HepG2 (cell line): Measurements from ENCODE around the gene TMOD3. TPM values are rescaled to one million over a fixed set of nuclear protein-coding genes. Genes with fewer than 3 reads are reported as not detected.

ENCODE experiments used
- AGO2 ChIP-seq: fragments of 200-400 bp; formaldehyde crosslinking; optimal IDR thresholded peaks from 2 replicates; pipeline ENCODE3; 2017; ENCODE audit warnings: mild to moderate bottlenecking, low read depth, low read length, moderate library complexity
- CEBPG ChIP-seq: IDR thresholded peaks from 2 replicates; pipeline ENCODE4 v1.6.1; 2016
- ERF ChIP-seq: IDR thresholded peaks from 2 replicates; pipeline ENCODE4 v1.6.1; 2018; ENCODE audit warnings: missing biosample characterization, missing genetic modification reagents
- ETV5 ChIP-seq: IDR thresholded peaks from 2 replicates; pipeline ENCODE4 v1.6.1; 2018; ENCODE audit warnings: missing biosample characterization, missing genetic modification reagents, inconsistent platforms, borderline replicate concordance
- FOXK1 ChIP-seq: sonication (generic); formaldehyde crosslinking; IDR thresholded peaks from 2 replicates; pipeline ENCODE4 v1.4.0; 2020; ENCODE audit warnings: low read depth, missing genetic modification reagents, borderline replicate concordance
- GLI4 ChIP-seq: sonication (generic); formaldehyde crosslinking; IDR thresholded peaks from 2 replicates; pipeline ENCODE4 v1.5.1; 2020; ENCODE audit warnings: missing genetic modification reagents, mild to moderate bottlenecking, moderate library complexity, borderline replicate concordance
- MEF2D ChIP-seq: sonication (generic); formaldehyde crosslinking; IDR thresholded peaks from 2 replicates; pipeline ENCODE4 v1.5.1; 2020; ENCODE audit warnings: mild to moderate bottlenecking, missing genetic modification reagents
- POLR2A ChIP-seq, 2 experiments: IDR thresholded peaks; 2 replicates each; pipeline ENCODE4 v1.6.1; 2011; ENCODE audit warnings: low read depth in 2 of 2, low read length in 2 of 2, mild to moderate bottlenecking in 1 of 2, moderate library complexity in 1 of 2; ENCODE audit not compliant: insufficient read depth in 1 of 2
- RARA ChIP-seq: IDR thresholded peaks from 2 replicates; pipeline ENCODE4 v1.6.1; 2016; ENCODE audit warnings: missing genetic modification reagents, missing compliant biosample characterization
- RBM39 ChIP-seq: fragments of 200-400 bp; formaldehyde crosslinking; IDR thresholded peaks from one replicate; pipeline ENCODE4 v1.6.1; 2018; ENCODE audit warnings: antibody characterized with exemption, mild to moderate bottlenecking, low read depth, low read length; ENCODE audit not compliant: poor library complexity, severe bottlenecking
- RFX5 ChIP-seq: IDR thresholded peaks from 2 replicates; pipeline ENCODE4 v1.6.1; 2011; ENCODE audit warnings: low read depth, low read length, improper control_type of control experiment
- RXRA ChIP-seq: sonication (generic); formaldehyde crosslinking; IDR thresholded peaks from 2 replicates; pipeline ENCODE4 v1.5.1; 2020; ENCODE audit warnings: missing genetic modification reagents
- SCMH1 ChIP-seq: sonication (generic); formaldehyde crosslinking; IDR thresholded peaks from 2 replicates; pipeline ENCODE4 v1.9.0; 2021; ENCODE audit warnings: missing genetic modification reagents, mild to moderate bottlenecking, borderline replicate concordance
- TEF ChIP-seq: sonication (generic); formaldehyde crosslinking; IDR thresholded peaks from 2 replicates; pipeline ENCODE4 v1.5.0; 2020; ENCODE audit warnings: missing genetic modification reagents
- TOE1 ChIP-seq: sonication (generic); formaldehyde crosslinking; IDR thresholded peaks from 2 replicates; pipeline ENCODE4 v1.4.0; 2020; ENCODE audit warnings: mild to moderate bottlenecking, missing genetic modification reagents
- USF2 ChIP-seq, 2 experiments: sonication (generic) in 1 of 2; formaldehyde crosslinking in 1 of 2; IDR thresholded peaks; 2 replicates each; pipeline versions ENCODE4 v1.5.1 to v1.6.1; 2011 to 2020; ENCODE audit warnings: borderline replicate concordance in 1 of 2, low read depth in 1 of 2, low read length in 1 of 2, mild to moderate bottlenecking in 1 of 2, missing genetic modification reagents in 1 of 2, moderate library complexity in 1 of 2
- ZBTB2 ChIP-seq: sonication (generic); formaldehyde crosslinking; IDR thresholded peaks from 2 replicates; pipeline ENCODE4 v1.8.0; 2022; ENCODE audit warnings: low read depth, missing genetic modification reagents
- ZBTB38 ChIP-seq: sonication (generic); formaldehyde crosslinking; IDR thresholded peaks from 2 replicates; pipeline ENCODE4 v1.5.1; 2020; ENCODE audit warnings: mild to moderate bottlenecking, missing genetic modification reagents
- ZNF431 ChIP-seq: sonication (generic); formaldehyde crosslinking; IDR thresholded peaks from 2 replicates; pipeline ENCODE4 v1.9.0; 2022; ENCODE audit warnings: missing genetic modification reagents, low read depth, mild to moderate bottlenecking, borderline replicate concordance
- ZNF580 ChIP-seq: IDR thresholded peaks from 2 replicates; pipeline ENCODE4 v1.6.1; 2016; ENCODE audit warnings: low read depth, borderline replicate concordance
- ZNF670 ChIP-seq: sonication (generic); formaldehyde crosslinking; IDR thresholded peaks from 2 replicates; pipeline ENCODE4 v1.8.0; 2022; ENCODE audit warnings: mild to moderate bottlenecking, missing genetic modification reagents, borderline replicate concordance
- ZNF720 ChIP-seq: sonication (generic); formaldehyde crosslinking; IDR thresholded peaks from 2 replicates; pipeline ENCODE4 v1.4.0; 2020; ENCODE audit warnings: missing genetic modification reagents
- ZNF784 ChIP-seq: sonication (generic); formaldehyde crosslinking; IDR thresholded peaks from 2 replicates; pipeline ENCODE4 v1.5.1; 2020; ENCODE audit warnings: missing genetic modification reagents, mild to moderate bottlenecking, borderline replicate concordance
- ZNF878 ChIP-seq: sonication (generic); formaldehyde crosslinking; IDR thresholded peaks from 2 replicates; pipeline ENCODE4 v1.8.1; 2023; ENCODE audit warnings: mild to moderate bottlenecking, missing genetic modification reagents, moderate library complexity
- ZSCAN31 ChIP-seq: sonication (generic); formaldehyde crosslinking; IDR thresholded peaks from 2 replicates; pipeline ENCODE4 v1.5.0; 2020; ENCODE audit warnings: low read depth, mild to moderate bottlenecking, missing genetic modification reagents
- polyA plus RNA-seq, 8 experiments: library from polyadenylated mRNA; depleted of rRNA in 3 of 8; stranded (reverse) in 7 of 8; unstranded in 1 of 8; fragments of >200 nt; fragmentation: Illumina TruSeq in 4 of 8; extraction: Trizol in 4 of 8; gene quantifications; 2 replicates each; pipeline versions ENCODE4 v1.2.1 to v1.2.3, GENCODE V29; 2011 to 2016; ENCODE audit warnings: low read depth in 4 of 8, missing spikeins in 1 of 8, mixed read lengths in 1 of 8; ENCODE audit not compliant: insufficient read depth in 1 of 8
- total RNA-seq, 5 experiments: library from RNA; depleted of rRNA; stranded (reverse); fragments of >200 nt; fragmentation: Illumina TruSeq; extraction: Trizol; gene quantifications; 2 replicates each; pipeline ENCODE4 v1.2.3, GENCODE V29; 2016; ENCODE audit warnings: low read depth in 1 of 5

Gene TMOD3
- total and polyA plus RNA-seq, 2 of the 13 experiments (the other 11 are each of a cell fraction or from before 2014, with no cell fraction given), result 5.1 to 23.2 TPM

- TF ChIP-seq AGO2 (no peak), ERF (CRISPR knock-in tag) (peak; percentile 49; the same call in 1 of the 2 replicates), ZNF878 (CRISPR knock-in tag) (no peak), ZNF784 (no peak), MEF2D (CRISPR knock-in tag) (no peak), RFX5 (no peak), FOXK1 (CRISPR knock-in tag) (0 out of 2 replicates have a peak, but pooled peaks have one; percentile 37), TOE1 (CRISPR knock-in tag) (0 out of 2 replicates have a peak, but pooled peaks have one; percentile 32), SCMH1 (no peak), TEF (CRISPR knock-in tag) (no peak), ETV5 (peak; percentile 70; the same call in 1 of the 2 replicates), RARA (no peak), RXRA (CRISPR knock-in tag) (peak; percentile 26; the same call in 1 of the 2 replicates), ZBTB38 (CRISPR knock-in tag) (no peak), ZNF431 (CRISPR knock-in tag) (no peak), POLR2A (IDR thresholded peaks at IDR 0.05; ENCODE audit: insufficient read depth in 1 of 2, low read depth in 2 of 2, low read length in 2 of 2) (0 out of 4 replicates have a peak, but pooled peaks of 1 of the 2 experiments have one; percentile 30), ZBTB2 (CRISPR knock-in tag) (no peak), ZNF670 (CRISPR knock-in tag) (0 out of 2 replicates have a peak, but pooled peaks have one; percentile 38), ZNF580 (no peak), GLI4 (CRISPR knock-in tag) (no peak), ZNF720 (CRISPR knock-in tag) (no peak), RBM39 (no peak), CEBPG (CRISPR knock-in tag) (0 out of 2 replicates have a peak, but pooled peaks have one; percentile 7), USF2 (IDR thresholded peaks at IDR 0.05; ENCODE audit: low read depth, low read length) (no peak), USF2 (CRISPR knock-in tag; IDR thresholded peaks at IDR 0.05; ENCODE audit: borderline replicate concordance) (no peak), ZSCAN31 (CRISPR knock-in tag) (no peak)
Observed at GRCh38 chr15:51907136-51907862, 77.8 kb downstream of the TMOD3 start (continued).
